ELR (cell line): Measurements from ENCODE around the gene NUDT3.
"Not testable (repeated sequence)": the region's sequence is repeated elsewhere in the genome, so short reads cannot be mapped to it uniquely, and the experiment has no call there.

Experiments used
- DNase-seq: peaks from one replicate; pipeline ENCODE4 v3.0.0-alpha.2; 2015; ENCODE audit warnings: low read depth

NUDT3 gene

DNA sequence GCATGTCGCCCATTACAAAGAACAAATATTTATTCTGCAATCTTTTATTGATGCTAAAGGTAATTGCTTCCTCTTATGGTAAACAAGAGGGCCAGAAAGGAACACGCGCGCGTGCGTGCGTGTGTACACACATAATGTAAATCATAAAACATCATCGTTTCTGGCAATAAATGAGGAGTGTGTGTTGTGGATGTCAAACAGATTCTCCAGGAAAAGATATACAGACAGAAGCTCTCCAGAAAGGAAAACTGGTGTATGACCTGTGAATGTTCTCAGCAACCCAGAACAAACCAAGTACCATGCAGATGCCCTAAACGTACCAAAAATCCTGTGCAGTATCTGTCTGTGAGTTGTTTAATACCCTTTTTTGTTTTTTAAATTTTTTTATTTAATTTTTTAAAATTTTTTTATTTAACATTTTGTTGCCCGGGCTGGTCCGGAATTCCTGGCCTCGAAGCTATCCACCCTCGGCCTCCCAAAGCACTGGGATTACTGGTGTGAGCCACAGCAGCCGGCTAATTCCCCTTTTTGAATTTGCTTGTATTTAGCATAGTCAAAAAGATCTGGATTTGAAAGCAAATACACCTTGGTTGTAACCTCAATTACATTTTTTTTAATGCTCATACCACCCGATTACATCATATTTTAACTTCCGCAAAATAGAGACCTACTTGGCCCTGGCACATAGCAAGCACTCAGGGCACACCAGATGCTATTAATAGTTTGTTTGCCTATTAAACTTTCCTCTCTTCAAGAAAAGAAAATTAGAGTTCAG, 909 bp upstream of the NUDT3 start:
- no peak for DNase-seq

GRCh38 chr6:34391786-34392496, 528 bp downstream of the NUDT3 start:
- DNase-seq, result peak; percentile 74

DNA sequence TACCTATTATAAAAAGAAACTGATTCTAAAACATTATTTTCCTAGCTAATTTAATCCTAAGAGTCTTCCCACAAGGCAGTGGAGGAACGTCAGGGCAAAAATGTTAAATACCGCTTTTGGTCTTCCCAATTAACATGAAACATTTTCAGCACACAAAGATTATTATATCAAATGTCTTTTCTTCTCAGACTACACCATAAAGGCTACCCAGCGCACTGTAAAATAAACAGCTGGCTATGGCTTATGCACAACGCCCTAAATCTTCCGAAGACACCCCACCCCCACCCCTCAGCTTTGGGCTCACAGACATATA, 1.0 kb downstream of the NUDT3 start:
- no peak for DNase-seq

DNA sequence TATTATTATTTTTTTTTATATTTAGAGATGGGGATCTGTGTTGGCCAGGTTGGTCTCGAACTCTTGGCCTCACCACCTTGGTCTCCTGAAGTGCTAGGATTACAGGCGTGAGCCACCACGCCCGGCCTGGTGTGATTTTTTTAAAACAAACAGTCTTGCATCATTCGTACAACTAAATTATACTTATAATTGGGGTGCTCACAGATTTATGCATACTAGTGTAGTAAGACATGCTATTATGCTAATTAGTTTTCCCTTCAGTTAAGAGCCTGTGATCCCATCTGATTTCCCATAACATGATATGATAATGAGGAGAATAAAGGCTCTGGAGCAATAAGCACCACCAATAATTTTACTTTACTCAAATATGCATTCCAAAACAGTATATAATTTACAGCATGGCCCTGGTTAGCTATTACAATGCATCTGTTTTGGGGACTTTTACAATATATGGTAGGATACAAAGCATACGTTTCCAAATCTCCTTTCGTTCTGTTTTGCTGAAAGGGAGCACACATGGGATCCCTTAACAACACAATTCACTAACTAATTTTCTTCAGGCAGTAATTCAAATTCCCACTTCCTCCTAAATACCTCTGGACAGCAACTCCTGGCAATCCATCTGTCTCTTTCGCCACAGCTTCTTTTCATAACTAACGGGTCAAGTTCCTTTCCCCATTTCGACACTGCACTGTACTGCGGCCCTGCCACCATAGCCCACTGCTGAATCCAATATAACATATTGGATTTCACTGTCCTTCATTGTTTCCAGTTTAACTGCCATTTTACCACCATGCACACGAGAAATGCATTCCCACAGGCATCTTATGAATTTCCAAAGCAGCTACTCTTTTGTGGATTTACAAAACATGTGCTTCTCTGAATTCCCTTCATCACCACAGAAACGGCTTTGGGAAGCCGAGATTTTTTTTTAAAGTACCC, 1.7 kb downstream of the NUDT3 start:
- DNase-seq, result peak; percentile 66

GRCh38 chr6:34389034-34389433, 3.4 kb downstream of the NUDT3 start:
- DNase-seq, result no peak

GRCh38 chr6:34388421-34388820, 4.0 kb downstream of the NUDT3 start:
- DNase-seq, result no peak

GRCh38 chr6:34386316-34387137, 5.9 kb downstream of the NUDT3 start:
- DNase-seq, result peak; percentile 93

DNA sequence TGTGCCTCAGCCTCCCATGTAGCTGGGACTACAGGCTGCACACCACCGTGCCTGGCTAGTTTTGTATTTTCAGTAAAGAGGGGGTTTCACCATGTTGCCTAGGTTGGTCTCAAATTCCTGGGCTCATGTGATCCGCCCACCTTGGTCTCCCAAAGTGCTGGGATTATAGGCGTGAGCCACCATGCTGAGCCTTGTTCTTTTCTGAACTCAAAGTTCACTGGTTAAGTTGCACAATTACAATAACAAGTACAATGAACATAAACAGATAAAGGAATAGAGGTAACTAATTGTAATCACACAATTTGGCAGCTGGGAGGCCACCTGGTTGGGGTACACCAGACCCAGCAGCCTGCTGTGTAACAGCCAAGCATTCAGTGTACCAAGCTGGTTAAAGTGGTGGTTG, 6.7 kb downstream of the NUDT3 start:
- no peak for DNase-seq

DNA sequence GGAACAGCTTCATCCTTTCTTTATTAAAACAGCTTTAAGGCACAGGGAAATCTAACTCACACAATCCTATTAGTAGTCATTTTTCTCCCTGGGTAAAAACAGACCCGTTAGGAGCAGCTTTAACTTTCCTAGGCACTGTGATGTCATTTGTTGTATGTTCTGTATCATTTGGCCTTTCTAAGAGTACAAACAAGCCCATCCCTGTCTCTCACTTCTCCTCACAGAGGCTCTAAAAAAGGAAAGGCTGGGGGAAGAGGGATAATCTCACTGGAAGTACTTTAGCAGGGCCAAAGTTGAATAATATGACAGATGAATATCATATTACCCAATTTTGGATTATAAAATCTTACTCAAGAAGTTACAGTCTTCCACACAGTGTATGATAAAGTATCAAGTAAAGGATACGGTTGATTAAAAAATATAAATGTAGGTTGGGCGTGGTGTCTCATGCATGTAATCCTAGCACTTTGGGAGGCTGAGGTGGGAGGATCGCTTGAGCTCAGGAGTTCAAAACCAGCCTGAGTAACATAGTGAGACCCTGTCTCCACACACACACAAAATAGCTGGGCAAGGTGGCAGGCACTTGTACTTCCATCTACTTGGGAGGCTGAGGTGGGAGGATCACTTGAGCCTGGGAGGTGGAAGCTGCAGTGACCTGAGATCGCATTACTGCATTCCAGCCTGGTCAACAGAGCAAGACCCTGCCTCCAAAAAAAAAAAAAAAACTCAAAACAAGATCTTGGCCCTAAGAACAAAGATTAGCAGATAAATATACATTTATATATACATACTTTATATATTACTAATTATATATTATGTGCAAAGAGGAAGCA, 7.9 kb downstream of the NUDT3 start:
- no peak for DNase-seq

- DNase-seq, result no peak
These were observed 8.7 kb downstream of the NUDT3 start for GRCh38 chr6:34383656-34384320.

GRCh38 chr6:34383161-34383631, 9.3 kb downstream of the NUDT3 start:
- DNase-seq, result no peak

DNA sequence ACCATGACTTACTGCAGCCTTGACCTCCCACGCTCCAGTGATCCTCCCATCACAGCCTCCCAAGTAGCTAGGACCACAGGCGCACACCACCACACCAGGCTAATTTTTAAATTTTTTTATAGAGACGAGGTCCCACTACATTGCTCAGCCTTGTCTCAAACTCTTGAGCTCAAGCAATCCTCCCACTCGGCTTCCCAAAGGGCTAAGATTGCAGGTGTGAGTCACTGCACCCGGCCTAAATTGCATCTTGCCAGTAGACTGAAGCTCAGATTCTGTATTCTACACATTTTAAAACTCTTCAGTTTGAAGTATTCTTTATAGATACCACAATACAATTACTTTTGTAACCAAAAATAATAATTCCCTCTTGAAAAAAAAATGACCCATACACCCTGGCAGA, 11.4 kb downstream of the NUDT3 start:
- peak; percentile 15 for DNase-seq

- peak; percentile 22 for DNase-seq
These were observed 14.0 kb downstream of the NUDT3 start for GRCh38 chr6:34378470-34378869.

DNA sequence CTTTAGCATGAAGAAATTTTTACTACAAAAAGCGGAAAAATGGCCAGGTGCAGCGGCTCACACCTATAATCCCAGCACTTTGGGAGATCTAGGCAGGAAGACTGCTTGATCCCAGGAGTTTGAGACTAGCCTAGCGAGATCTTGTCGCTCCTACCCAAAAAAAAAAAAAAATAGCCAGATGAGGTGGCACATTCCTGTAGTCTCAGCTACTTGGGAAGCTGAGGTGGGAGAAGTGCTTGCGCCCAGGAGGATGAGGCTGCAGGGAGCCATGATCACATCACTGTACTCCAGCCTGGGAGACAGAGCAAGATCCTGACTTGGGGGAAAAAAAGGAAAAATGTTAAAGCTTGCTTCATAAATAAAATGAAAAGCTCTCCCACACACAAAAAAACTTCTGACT, 14.5 kb downstream of the NUDT3 start:
- no peak for DNase-seq

GRCh38 chr6:34377571-34377970, 14.9 kb downstream of the NUDT3 start:
- DNase-seq, result not testable (repeated sequence)

DNA sequence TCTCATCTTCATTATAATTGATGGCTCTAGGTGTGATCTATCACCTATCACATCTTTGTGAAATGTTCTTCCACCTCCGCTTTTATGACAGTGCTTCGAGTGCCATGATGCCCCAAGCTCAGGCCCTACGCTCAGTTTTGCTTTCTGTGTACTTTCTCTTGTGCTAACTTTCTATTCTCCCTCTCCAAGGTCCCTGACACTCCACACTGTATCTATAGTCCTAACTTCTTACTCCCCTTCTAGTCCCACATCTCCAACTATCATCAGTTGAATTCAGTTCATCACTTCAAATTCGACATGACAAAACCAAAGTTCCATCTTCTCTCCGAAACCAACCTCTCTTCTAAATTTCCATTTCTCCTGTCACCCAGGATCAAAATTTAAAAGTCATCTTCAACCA, 16.6 kb downstream of the NUDT3 start:
- no peak for DNase-seq

DNA sequence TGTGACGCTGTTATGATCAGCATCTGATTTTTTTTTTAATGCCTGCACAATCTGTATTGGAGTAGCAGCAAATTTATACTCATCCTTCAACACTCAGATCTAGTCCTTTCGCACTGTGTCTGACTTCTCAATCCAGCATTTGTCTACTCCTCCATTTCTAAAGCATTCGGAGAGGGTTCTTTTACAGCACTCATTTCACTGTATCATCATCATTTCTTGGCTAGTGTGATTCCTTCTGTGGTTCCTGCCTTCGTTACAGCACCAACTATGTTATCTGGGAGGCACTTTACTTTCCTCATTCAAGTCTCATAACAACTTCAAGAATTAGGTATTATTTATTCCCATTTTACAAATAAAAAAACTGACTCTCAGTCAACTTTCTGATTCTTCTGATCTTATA, 18.0 kb downstream of the NUDT3 start:
- DNase-seq, result no peak

DNA sequence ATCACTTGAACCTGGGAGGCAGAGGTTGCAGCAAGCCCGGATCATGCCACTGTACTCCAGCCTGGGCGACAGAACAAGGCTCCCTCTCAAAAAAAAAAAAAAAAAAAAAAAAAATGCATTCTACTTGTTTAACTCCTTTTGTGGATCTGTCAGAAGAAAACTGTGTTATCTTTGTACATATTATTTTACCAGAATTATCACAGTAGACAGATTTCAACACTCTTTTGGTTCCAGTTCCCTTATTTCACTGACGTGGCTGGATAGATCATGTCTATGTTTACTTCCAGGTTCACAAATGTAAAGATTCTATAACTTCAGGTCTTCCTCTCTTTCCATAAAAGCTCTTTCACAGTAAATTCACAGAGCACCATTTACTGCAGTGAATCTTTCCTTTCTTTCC, 18.4 kb downstream of the NUDT3 start:
- no peak for DNase-seq

DNA sequence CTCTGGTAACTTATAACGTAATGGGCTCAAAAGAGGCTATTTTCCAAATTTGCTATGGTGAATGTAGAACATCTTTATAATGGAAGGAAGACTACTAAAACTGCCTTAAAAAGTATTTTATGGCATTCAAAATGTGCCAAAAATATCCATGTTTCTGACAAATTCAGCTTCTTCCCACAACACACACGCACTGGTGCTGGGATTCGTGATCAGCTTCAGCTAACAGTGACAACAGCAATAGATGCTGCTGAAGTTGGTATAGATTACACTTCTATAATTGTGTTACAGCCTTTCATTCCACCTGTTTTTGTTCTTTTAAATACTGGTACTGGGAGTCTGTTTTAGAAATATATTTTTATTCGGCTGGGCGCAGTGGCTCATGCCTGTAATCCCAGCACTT, 19.0 kb downstream of the NUDT3 start:
- no peak for DNase-seq

DNA sequence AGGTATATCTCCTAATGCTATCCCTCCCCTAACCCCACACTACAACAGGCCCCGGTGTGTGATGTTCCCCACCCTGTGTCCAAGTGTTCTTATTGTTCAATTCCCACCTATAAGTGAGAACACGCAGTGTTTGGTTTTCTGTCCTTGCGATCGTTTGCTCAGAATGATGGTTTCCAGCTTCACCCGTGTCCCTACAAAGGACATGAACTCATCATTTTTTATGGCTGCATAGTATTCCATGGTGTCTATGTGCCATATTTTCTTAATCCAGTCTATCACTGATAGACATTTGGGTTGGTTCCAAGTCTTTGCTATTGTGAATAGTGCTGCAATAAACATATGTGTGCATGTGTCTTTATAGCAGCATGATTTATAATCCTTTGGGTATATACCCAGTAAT, 20.6 kb downstream of the NUDT3 start:
- DNase-seq, result not testable (repeated sequence)
